HG02938 (cell line): ENCODE results near the gene NTRK2.

Experiments
- ATAC-seq: cut with Tn5 transposase; IDR thresholded peaks from one replicate; pipeline ENCODE4 v1.9.1; 2021; ENCODE audit warnings: mild to moderate bottlenecking, moderate library complexity; ENCODE audit not compliant: unreplicated experiment

The NTRK2 gene

GRCh38 chr9:84845956-84846900 lies 176.7 kb downstream of the NTRK2 start:
- ATAC-seq: no peak

DNA sequence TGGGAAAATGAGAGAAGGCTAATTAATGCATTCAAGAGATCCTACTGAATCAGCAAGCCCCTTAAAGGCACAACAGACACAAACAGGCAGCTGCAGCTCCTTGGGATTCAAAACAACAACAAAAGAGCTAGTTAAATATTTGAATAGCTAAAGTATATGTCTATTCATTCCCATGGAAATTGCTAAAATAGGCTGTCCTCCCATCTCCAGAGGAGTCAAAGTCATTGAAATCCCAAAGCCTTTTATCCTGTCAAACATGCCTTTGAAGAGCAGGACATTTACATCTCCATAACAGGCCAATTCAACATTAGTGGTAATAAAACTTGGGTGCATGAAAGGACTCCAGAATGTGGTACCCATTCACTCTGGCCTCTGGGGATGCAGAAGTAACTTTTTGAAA lies 177.4 kb downstream of the NTRK2 start:
- ATAC-seq: no peak

GRCh38 chr9:84849049-84849448 lies 179.5 kb downstream of the NTRK2 start:
- no peak for ATAC-seq

DNA sequence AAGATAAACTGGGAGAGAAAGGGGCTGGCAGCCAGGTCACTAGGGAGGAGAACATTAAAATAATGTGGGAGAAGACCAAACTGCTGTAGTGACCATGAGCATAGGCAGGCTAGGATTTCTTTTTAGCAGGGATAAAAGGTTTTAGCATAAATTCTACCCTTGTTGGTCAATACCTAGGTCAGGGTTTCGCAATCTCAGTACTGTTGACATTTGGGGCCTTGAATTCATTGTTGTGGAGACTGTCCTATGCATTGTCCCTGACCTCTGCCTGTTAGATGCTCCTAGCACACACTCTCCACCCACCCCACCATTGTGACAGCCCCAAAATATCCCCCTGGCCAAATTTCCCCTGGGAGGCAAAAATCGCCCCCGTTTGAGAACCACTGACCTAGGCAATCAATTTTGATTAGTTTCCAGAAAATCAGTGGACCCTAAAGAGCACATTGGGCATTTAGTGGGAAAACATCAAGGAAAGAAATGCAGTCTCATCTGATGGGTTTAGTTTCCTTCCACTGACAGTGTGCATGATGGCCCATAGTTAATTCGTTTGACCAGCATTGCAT lies 181.4 kb downstream of the NTRK2 start:
- no peak for ATAC-seq

DNA sequence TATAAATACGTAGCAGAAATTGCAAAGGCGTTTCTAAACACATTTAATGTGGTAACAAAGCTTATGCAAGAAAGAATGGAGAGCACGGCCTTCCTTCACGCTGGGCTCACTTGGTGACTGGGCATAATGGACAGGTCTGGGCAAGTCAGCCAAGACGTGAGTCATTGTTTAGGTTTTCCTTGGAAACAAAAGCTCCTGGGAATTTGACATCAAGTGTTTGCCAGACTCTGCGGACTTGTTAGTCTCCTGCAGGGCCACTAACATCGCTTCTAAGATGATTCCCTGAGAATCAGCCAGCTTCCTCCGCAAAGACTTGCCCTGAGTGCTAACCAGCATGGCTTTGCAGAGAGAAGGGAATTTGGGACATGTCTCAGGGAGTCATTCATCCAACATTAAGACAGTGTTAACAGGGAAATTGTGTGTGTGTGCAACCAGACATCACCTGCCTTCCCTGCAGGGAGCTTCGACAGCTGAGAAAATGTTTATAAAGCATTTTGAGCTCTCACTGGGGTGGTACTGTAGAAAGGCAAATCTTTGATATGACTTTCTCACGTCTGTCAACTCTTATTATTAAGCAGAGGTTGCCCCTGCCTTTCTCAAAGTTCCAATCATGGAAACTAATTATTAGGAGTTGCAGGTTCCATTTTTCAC lies 182.5 kb downstream of the NTRK2 start:
- no peak for ATAC-seq

DNA sequence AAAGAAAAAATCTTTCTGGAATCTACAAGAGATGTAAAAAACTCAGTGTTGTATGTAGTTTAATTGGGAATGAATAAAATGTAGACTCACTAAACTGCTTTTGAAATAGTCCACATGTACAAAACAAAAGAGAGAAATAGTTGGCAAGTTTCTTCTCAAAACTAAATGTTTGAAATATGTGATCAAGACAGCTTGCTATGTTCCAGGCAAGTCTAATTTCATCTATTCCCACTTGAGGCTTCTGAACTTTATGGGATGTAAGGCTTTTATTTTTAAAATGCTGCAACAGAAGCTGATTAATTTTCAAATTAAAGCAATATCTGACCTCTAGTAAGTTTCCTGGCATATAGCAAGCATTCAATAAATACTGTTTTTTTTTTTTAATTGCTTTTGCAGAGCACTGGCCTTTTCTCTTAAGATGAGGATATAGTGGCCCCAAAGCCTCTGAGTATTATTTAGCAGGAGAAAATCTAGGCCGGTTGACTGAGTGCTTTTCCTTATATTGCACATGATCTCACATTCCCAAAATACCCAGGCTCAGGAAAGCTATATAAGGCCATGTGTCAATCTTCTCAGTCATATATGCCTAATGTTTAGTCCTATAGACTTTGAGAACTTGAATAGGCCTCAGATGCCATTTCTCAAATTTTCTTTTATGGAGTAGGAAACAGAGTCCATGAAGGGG lies 183.2 kb downstream of the NTRK2 start:
- no peak for ATAC-seq

DNA sequence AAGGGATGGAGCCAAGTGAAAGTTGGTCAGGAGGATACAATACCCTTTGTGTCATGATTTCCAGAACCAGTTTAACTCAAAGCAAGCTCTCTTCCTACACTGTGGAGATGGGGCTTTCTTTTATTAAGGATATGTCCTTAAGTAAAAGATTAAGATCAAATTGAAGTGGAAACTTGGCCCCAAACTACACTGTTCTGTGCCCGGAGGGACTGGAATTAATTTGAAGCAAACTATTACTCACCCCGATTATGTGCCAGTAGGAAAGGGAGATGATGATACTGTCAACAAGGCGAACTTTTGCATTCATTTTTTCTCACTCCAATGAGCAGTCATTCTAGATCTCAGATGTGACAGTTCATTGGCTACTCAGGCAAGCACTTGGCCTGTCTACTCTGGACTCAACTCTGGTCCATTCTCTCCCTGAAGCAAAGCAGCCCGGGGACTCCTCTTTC lies 186.7 kb downstream of the NTRK2 start:
- ATAC-seq: no peak

- ATAC-seq: no peak
These were observed 187.7 kb downstream of the NTRK2 start for GRCh38 chr9:84857211-84857610.

- ATAC-seq: no peak
These were observed 188.8 kb downstream of the NTRK2 start for GRCh38 chr9:84858364-84858763.

GRCh38 chr9:84860249-84861115 lies 191.0 kb downstream of the NTRK2 start:
- no peak for ATAC-seq

DNA sequence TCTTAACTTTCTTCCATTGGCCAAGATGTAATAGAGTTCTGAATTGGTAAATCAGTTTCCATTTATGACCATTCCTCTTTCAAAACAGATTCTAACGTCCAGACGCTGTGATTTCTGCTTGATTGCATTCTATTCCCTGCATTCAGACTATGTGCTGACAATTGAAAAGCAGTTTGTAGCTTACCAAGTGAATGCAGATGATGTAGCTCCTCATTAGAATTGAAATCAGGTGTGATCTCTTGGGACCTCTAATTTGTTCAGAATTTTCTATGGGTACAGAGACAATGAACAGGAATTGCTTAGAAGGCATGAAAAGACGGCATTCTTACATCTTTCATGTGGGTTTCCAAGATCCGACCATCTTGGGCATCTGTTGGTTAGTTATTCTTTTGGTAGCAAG lies 191.9 kb downstream of the NTRK2 start:
- ATAC-seq: no peak

- no peak for ATAC-seq
These were observed 192.8 kb downstream of the NTRK2 start for GRCh38 chr9:84862308-84862707.

- no peak for ATAC-seq
These were observed 193.3 kb downstream of the NTRK2 start for GRCh38 chr9:84862810-84863287.

DNA sequence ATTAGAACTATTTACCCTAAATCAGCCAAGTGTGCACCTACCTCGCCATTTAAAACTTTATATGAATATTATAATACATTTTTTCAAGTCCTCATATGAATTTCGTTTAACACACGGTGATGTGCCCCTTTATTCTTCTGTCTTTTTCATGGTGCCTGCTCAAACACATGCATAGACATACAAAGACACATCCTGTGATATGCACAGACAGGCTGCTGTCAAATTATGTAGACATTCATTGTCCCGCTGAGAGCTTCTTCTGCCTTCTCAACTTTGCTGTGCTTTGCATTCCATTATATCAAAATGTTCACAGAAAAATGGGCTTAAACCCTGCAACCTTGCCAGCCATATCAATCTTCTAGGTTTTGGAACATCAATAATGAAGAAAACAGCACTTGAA lies 193.8 kb downstream of the NTRK2 start:
- no peak for ATAC-seq

DNA sequence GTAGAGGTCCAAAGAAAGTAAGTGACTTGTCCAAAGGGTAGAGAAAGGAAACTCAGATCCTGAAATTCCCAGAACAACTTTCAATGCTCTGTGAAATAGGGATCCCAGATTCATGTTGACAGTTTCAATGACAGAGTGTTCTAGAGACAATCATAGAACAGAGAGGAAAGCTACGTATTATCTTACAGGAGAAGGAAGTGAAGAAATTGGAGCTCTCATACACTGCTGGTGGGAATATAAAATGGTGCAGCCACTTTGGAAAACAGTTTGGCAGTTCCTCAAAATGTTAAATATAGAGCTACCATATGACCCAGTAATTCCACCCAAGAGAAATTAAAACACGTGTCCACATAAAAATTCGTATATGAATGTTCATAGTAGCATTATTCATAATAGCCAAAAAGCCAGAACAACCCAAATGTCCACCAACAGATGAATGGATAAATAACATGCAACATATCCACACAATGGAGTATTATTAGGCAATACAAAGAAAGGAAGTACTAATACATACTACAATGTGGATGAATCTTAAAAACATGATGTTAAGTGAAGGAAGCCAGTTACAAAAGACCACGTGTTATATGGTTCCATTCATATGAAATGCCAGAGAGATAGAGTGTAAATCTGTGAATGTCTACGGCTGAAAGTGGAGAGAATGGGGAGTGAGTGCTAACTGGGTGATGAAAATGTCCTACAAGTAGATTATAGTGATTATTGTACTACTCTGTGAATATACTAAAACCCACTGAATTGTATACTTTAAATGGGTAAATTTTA lies 197.1 kb downstream of the NTRK2 start:
- no peak for ATAC-seq

- no peak for ATAC-seq
These were observed 197.7 kb downstream of the NTRK2 start for GRCh38 chr9:84867186-84867585.

- no peak for ATAC-seq
These were observed 199.6 kb downstream of the NTRK2 start for GRCh38 chr9:84869091-84869490.

DNA sequence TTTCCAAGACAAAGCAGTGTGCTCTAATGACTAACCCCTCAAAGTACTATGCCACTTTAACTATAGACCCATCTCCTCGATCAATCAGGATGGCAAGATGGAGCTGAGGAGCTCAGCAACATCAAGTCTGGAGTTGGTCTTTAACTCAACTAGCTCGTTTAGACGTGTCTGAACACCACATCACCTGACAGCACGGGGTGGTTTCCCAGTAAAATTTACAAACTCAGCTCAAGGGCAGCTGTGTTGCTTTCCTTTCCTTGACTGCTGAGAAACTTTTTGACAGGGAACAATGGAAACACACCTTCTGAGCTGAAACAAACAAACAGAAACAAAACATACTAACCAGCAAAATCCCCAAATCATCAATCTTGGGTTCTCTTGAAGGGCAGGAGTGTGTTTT lies 202.5 kb downstream of the NTRK2 start:
- ATAC-seq: no peak

GRCh38 chr9:84874022-84874421 lies 204.5 kb downstream of the NTRK2 start:
- ATAC-seq: no peak
